H9 (cell line): ENCODE data around the gene ACAP1. TPM values are rescaled to one million over a fixed set of nuclear protein-coding genes. Genes with fewer than 3 reads are reported as not detected.

ENCODE experiments used
- DNase-seq: peaks from one replicate; pipeline ENCODE4 v3.0.0-alpha.2; 2017
- H2AFZ ChIP-seq: one replicate; pipeline ENCODE4 v1.6.1; 2013; ENCODE audit warnings: mild to moderate bottlenecking, low read length, control low read depth, moderate library complexity
- H2AK5ac ChIP-seq: 2 replicates; pipeline ENCODE4 v1.6.1; 2013; ENCODE audit warnings: low read length, control low read depth, mixed read lengths; ENCODE audit not compliant: insufficient read length
- H2BK120ac ChIP-seq: one replicate; pipeline ENCODE4 v1.6.1; 2013; ENCODE audit warnings: low read depth, mild to moderate bottlenecking, low read length, control low read depth, inconsistent platforms; ENCODE audit not compliant: poor library complexity, severe bottlenecking
- H2BK12ac ChIP-seq: 2 replicates; pipeline ENCODE4 v1.6.1; 2013; ENCODE audit warnings: low read length, control low read depth, mixed read lengths, low read depth; ENCODE audit not compliant: insufficient read length
- H2BK15ac ChIP-seq: 2 replicates; pipeline ENCODE4 v1.6.1; 2013; ENCODE audit warnings: low read depth, low read length, control low read depth
- H2BK20ac ChIP-seq: one replicate; pipeline ENCODE4 v1.6.1; 2013; ENCODE audit warnings: low read depth, mild to moderate bottlenecking, low read length, control low read depth, inconsistent platforms; ENCODE audit not compliant: poor library complexity, severe bottlenecking
- H2BK5ac ChIP-seq: 2 replicates; pipeline ENCODE4 v1.6.1; 2013; ENCODE audit warnings: low read length, control low read depth, mixed read lengths; ENCODE audit not compliant: insufficient read length
- H3K14ac ChIP-seq: 2 replicates; pipeline ENCODE4 v1.6.1; 2013; ENCODE audit warnings: low read length, control low read depth; ENCODE audit not compliant: insufficient read depth
- H3K18ac ChIP-seq: 2 replicates; pipeline ENCODE4 v1.6.1; 2013; ENCODE audit warnings: low read depth, mild to moderate bottlenecking, mixed read lengths, low read length, control low read depth; ENCODE audit not compliant: insufficient read length
- H3K23ac ChIP-seq: 2 replicates; pipeline ENCODE4 v1.6.1; 2013; ENCODE audit warnings: low read length, control low read depth, mixed read lengths, low read depth; ENCODE audit not compliant: insufficient read length
- H3K23me2 ChIP-seq: 2 replicates; pipeline ENCODE4 v1.6.1; 2013; ENCODE audit warnings: low read depth, mild to moderate bottlenecking, mixed read lengths, low read length, control low read depth; ENCODE audit not compliant: insufficient read length, poor library complexity, severe bottlenecking
- H3K27ac ChIP-seq: 2 replicates; pipeline ENCODE4 v1.5.1; 2013; ENCODE audit warnings: low read length, control low read depth, mixed read lengths, low read depth; ENCODE audit not compliant: insufficient read length
- H3K27me3 ChIP-seq: 2 replicates; pipeline ENCODE4 v1.6.1; 2013; ENCODE audit warnings: low read length, control low read depth, inconsistent platforms; ENCODE audit not compliant: insufficient read depth
- H3K4ac ChIP-seq: 2 replicates; pipeline ENCODE4 v1.6.1; 2013; ENCODE audit warnings: low read depth, mild to moderate bottlenecking, control low read depth, inconsistent platforms, low read length, moderate library complexity
- H3K4me1 ChIP-seq: 2 replicates; pipeline ENCODE4 v1.6.1; 2013; ENCODE audit warnings: low read length, control low read depth, inconsistent platforms; ENCODE audit not compliant: insufficient read depth
- H3K4me2 ChIP-seq: 2 replicates; pipeline ENCODE4 v1.6.1; 2013; ENCODE audit warnings: low read length, control low read depth, mixed read lengths; ENCODE audit not compliant: insufficient read length, insufficient read depth
- H3K56ac ChIP-seq: 2 replicates; pipeline ENCODE4 v1.6.1; 2013; ENCODE audit warnings: low read depth, mild to moderate bottlenecking, mixed read lengths, low read length, control low read depth; ENCODE audit not compliant: insufficient read length
- H3K79me1 ChIP-seq: 2 replicates; pipeline ENCODE4 v1.6.1; 2013; ENCODE audit warnings: low read depth, mild to moderate bottlenecking, moderate library complexity, low read length, control low read depth, inconsistent platforms; ENCODE audit not compliant: insufficient read depth, poor library complexity, severe bottlenecking
- H3K79me2 ChIP-seq: 2 replicates; pipeline ENCODE4 v1.6.1; 2013; ENCODE audit warnings: low read length, control low read depth, inconsistent platforms; ENCODE audit not compliant: insufficient read depth
- H3K9ac ChIP-seq: 2 replicates; pipeline ENCODE4 v1.6.1; 2013; ENCODE audit warnings: low read length, control low read depth, mixed read lengths; ENCODE audit not compliant: insufficient read length; ENCODE audit errors: extremely low read depth
- H3K9me3 ChIP-seq: one replicate; pipeline ENCODE4 v1.6.1; 2013; ENCODE audit warnings: low read depth, low read length, inconsistent platforms; ENCODE audit not compliant: control insufficient read depth
- H3T11ph ChIP-seq: one replicate; pipeline ENCODE4 v1.6.1; 2013; ENCODE audit warnings: mild to moderate bottlenecking, low read length, control low read depth, inconsistent platforms
- H4K20me1 ChIP-seq: one replicate; pipeline ENCODE4 v1.6.1; 2013; ENCODE audit not compliant: control insufficient read depth, insufficient read length, insufficient read depth
- H4K5ac ChIP-seq: 2 replicates; pipeline ENCODE4 v1.6.1; 2013; ENCODE audit warnings: low read depth, mild to moderate bottlenecking, mixed read lengths, low read length, control low read depth; ENCODE audit not compliant: insufficient read length
- H4K8ac ChIP-seq: replicated peaks from 2 replicates; pipeline ENCODE4 v1.6.1; 2013; ENCODE audit warnings: low read length, control low read depth, mixed read lengths, low read depth; ENCODE audit not compliant: insufficient read length
- H4K91ac ChIP-seq: 2 replicates; pipeline ENCODE4 v1.6.1; 2013; ENCODE audit warnings: low read depth, mild to moderate bottlenecking, moderate library complexity, mixed read lengths, low read length, control low read depth; ENCODE audit not compliant: insufficient read length
- H3K27ac Mint-ChIP-seq, 3 experiments: 2 replicates in 2 of 3; 3 replicates in 1 of 3; pipeline ENCODE4 v1.8.0; 2020 to 2021; ENCODE audit warnings: mixed read lengths in 3 of 3, mild to moderate bottlenecking in 1 of 3, moderate library complexity in 1 of 3
- H3K27me3 Mint-ChIP-seq: 2 replicates; pipeline ENCODE4 v1.8.0; 2021; ENCODE audit warnings: low read depth, mild to moderate bottlenecking, moderate library complexity, mixed read lengths
- H3K36me3 Mint-ChIP-seq, 3 experiments: 2 replicates in 2 of 3; 3 replicates in 1 of 3; pipeline ENCODE4 v1.8.0; 2020 to 2021; ENCODE audit warnings: low read depth in 3 of 3, mixed read lengths in 3 of 3; ENCODE audit not compliant: insufficient read depth in 1 of 3
- H3K4me1 Mint-ChIP-seq, 2 experiments: 2 replicates each; pipeline ENCODE4 v1.8.0; 2020; ENCODE audit warnings: mixed read lengths in 2 of 2
- H3K4me3 Mint-ChIP-seq, 2 experiments: 2 replicates in 1 of 2; 3 replicates in 1 of 2; pipeline ENCODE4 v1.8.0; 2020 to 2021; ENCODE audit warnings: mild to moderate bottlenecking in 2 of 2, mixed read lengths in 2 of 2, moderate library complexity in 1 of 2
- H3K9me3 Mint-ChIP-seq, 2 experiments: 2 replicates in 1 of 2; 3 replicates in 1 of 2; pipeline ENCODE4 v1.8.0; 2020; ENCODE audit warnings: mild to moderate bottlenecking in 2 of 2, mixed read lengths in 2 of 2, moderate library complexity in 1 of 2
- WGBS: extraction: QIAGEN DNeasy Blood & Tissue Kit; methylation state at CpG from one replicate; pipeline ENCODE4 v1.1.7; 2013; ENCODE audit warnings: missing lambda C conversion rate, low lambda C conversion rate, mixed read lengths; ENCODE audit not compliant: insufficient read length; ENCODE audit errors: extremely low coverage; 5-methylcytosine and 5-hydroxymethylcytosine counted together
- total RNA-seq: library from RNA; stranded (reverse); gene quantifications from 2 replicates; pipeline ENCODE4 v1.2.1, GENCODE V29; 2021
- TF ChIP-seq, protein P1 (sequence below): fragments of 200-600 bp; sonication (generic); conservative IDR thresholded peaks from 3 replicates; pipeline ENCODE4 v1.8.0; 2021; ENCODE audit warnings: antibody characterized with exemption, mild to moderate bottlenecking

The ACAP1 gene
- total RNA-seq, 1 experiment from 2014 or later: 18.2 TPM

- H4K8ac ChIP-seq: no peak overlapping the region
- H3K4me2 ChIP-seq: peak overlapping the region; percentile 50
- H3K27me3 ChIP-seq: no peaks in the 10 kb centered on the region
- TF ChIP-seq, protein P1, sequence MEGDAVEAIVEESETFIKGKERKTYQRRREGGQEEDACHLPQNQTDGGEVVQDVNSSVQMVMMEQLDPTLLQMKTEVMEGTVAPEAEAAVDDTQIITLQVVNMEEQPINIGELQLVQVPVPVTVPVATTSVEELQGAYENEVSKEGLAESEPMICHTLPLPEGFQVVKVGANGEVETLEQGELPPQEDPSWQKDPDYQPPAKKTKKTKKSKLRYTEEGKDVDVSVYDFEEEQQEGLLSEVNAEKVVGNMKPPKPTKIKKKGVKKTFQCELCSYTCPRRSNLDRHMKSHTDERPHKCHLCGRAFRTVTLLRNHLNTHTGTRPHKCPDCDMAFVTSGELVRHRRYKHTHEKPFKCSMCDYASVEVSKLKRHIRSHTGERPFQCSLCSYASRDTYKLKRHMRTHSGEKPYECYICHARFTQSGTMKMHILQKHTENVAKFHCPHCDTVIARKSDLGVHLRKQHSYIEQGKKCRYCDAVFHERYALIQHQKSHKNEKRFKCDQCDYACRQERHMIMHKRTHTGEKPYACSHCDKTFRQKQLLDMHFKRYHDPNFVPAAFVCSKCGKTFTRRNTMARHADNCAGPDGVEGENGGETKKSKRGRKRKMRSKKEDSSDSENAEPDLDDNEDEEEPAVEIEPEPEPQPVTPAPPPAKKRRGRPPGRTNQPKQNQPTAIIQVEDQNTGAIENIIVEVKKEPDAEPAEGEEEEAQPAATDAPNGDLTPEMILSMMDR: peak; percentile 70; the same call in 2 of the 3 replicates
- H2AK5ac ChIP-seq: no peak overlapping the region
- no peak overlapping the region for H3T11ph ChIP-seq
- no peak overlapping the region for H3K56ac ChIP-seq
- H4K91ac ChIP-seq: no peak overlapping the region
- DNase-seq: no peak
- no peak overlapping the region for H3K4ac ChIP-seq
- no peaks in the 10 kb centered on the region; the same call in 1 of the 2 replicates for H3K79me2 ChIP-seq
- no peaks in the 10 kb centered on the region for H3K9me3 ChIP-seq
- H2BK5ac ChIP-seq: no peak overlapping the region
- Mint-ChIP-seq H3K4me3 (peak overlapping the region; percentile 72 to 83), H3K9me3 (no peaks in the 10 kb centered on the region), H3K27ac (peak overlapping the region in 1 of 3 experiments; percentile 51; a peak in 1 of 7 replicates), H3K36me3 (no peaks in the 10 kb centered on the region; a peak in 1 of 7 replicates), H3K4me1 (peaks cover 29 to 38% of the 10 kb centered on the region in 2 experiments), H3K27me3 (peaks cover 8% of the 10 kb centered on the region)
- H2BK12ac ChIP-seq: no peak overlapping the region
- H3K23me2 ChIP-seq: peaks cover 12% of the 10 kb centered on the region
- no peaks in the 10 kb centered on the region for H3K79me1 ChIP-seq
- no peaks in the 10 kb centered on the region for H4K20me1 ChIP-seq
- no peak overlapping the region for H2BK20ac ChIP-seq
- no peak overlapping the region for H2BK120ac ChIP-seq
- no peak overlapping the region for H4K5ac ChIP-seq
- no peak overlapping the region for H2BK15ac ChIP-seq
- no peak overlapping the region for H2AFZ ChIP-seq
- WGBS: no CpG with 5 or more reads among the region's 10 CpGs
- H3K23ac ChIP-seq: no peak overlapping the region
- H3K14ac ChIP-seq: no peak overlapping the region
- 0 out of 2 replicates have a peak, but pooled peaks cover 2% of the 10 kb centered on the region for H3K4me1 ChIP-seq
- H3K18ac ChIP-seq: no peak overlapping the region
- no peak overlapping the region for H3K9ac ChIP-seq
- H3K27ac ChIP-seq: no peak overlapping the region
Measured at GRCh38 chr17:7352503-7352889, 16.2 kb downstream of the ACAP1 start.
